GM10248 (cell line): ENCODE measurements around the gene HOXA3.
A peak's percentile ranks its signal among the peaks of the same experiment; 100 is the strongest.

ENCODE experiments used
- CTCF ChIA-PET: fragments of 300-600 bp; sonication (Branson Sonifier 250); formaldehyde crosslinking; extraction: SDS; loops from one replicate; lab custom pipeline; 2021; ENCODE audit warnings: antibody characterized with exemption; lab: Yijun Ruan, JAX
- POLR2A ChIA-PET: fragments of 350-650 bp; sonication (Branson Sonifier 250); formaldehyde crosslinking; extraction: SDS; loops from one replicate; lab custom pipeline; 2020; ENCODE audit warnings: antibody characterized with exemption; lab: Yijun Ruan, JAX
- DNase-seq: peaks from one replicate; pipeline ENCODE4 v3.0.0; 2012; ENCODE audit errors: extremely low spot score
- CTCF ChIP-seq: IDR thresholded peaks from 2 replicates; pipeline ENCODE4 v1.5.1; 2012; ENCODE audit warnings: mild to moderate bottlenecking, low read depth; ENCODE audit errors: extremely low read depth, missing control alignments, control extremely low read depth

The HOXA3 gene

GRCh38 chr7:27163288-27164044 is 11.1 kb upstream of the HOXA3 start:
- ChIA-PET POLR2A (no interaction called here), CTCF (interaction anchor here (1.1 to 3.8 kb wide), 9 partner anchors 13 to 934 kb away, joined by 3 to 59 read pairs (median 18); partner anchors contain the start of gene HOXA3)
- TF ChIP-seq CTCF = no peak
- no peak for DNase-seq

- ChIA-PET CTCF (interaction anchor here (0.8 to 3.8 kb wide), 11 partner anchors 12 to 935 kb away, joined by 3 to 59 read pairs (median 18); partner anchors contain the start of gene HOXA3), POLR2A (no interaction called here)
- no peak for DNase-seq
- no peak for TF ChIP-seq CTCF
Measured at GRCh38 chr7:27162561-27163287, 10.3 kb upstream of the HOXA3 start.

- POLR2A ChIA-PET = no interaction called here
- TF ChIP-seq CTCF = no peak
- CTCF ChIA-PET = interaction anchor here (0.8 to 3.8 kb wide), 29 partner anchors 11 to 1310 kb away, joined by 3 to 59 read pairs (median 4); partner anchors contain the start of gene HOXA3
- no peak for DNase-seq
Measured at GRCh38 chr7:27161721-27162560, 9.6 kb upstream of the HOXA3 start.

GRCh38 chr7:27161214-27161720 is 8.9 kb upstream of the HOXA3 start:
- POLR2A ChIA-PET = no interaction called here
- DNase-seq = no peak
- no peak for TF ChIP-seq CTCF
- CTCF ChIA-PET = interaction anchor here (0.6 to 3.8 kb wide), 47 partner anchors 10 to 1309 kb away, joined by 3 to 59 read pairs (median 4); partner anchors contain the start of genes EVX1, HOXA3 and HOXA5

- peak; percentile 87 for DNase-seq
- CTCF ChIA-PET = interaction anchor here (0.6 to 3.8 kb wide), 48 partner anchors 10 to 1309 kb away, joined by 3 to 59 read pairs (median 4); partner anchors contain the start of genes EVX1, HOXA3 and HOXA5
- POLR2A ChIA-PET = no interaction called here
- TF ChIP-seq CTCF = peak; percentile 97
Measured at GRCh38 chr7:27160546-27161213, 8.3 kb upstream of the HOXA3 start.
